ENCODE measurements around the gene NME9.

The NME9 gene

GRCh38 chr3:138317687-138318086, 12.0 kb downstream of the NME9 start:
- H3K4me1 ChIP-seq (ENCODE audit: control insufficient read depth, insufficient read depth, low read length), result no peaks in the 10 kb centered on the region
- H3K27ac ChIP-seq (ENCODE audit: extremely low read depth, low read depth, low read length), result no peak overlapping the region
- TF ChIP-seq ZNF416 (tag by site-specific recombination; IDR thresholded peaks at IDR 0.05), result no peak
- no peak for TF ChIP-seq REPIN1 (tag by site-specific recombination; IDR thresholded peaks at IDR 0.05; ENCODE audit: low read depth)
- TF ChIP-seq ZNF302 (tag by site-specific recombination; IDR thresholded peaks at IDR 0.05; ENCODE audit: low read depth), result no peak
- no peak for TF ChIP-seq ZFP69B (tag by site-specific recombination; IDR thresholded peaks at IDR 0.05)
- no peak for TF ChIP-seq ZNF398 (tag by site-specific recombination; IDR thresholded peaks at IDR 0.05)
- TF ChIP-seq ZBTB8A (tag by site-specific recombination; IDR thresholded peaks at IDR 0.05), result no peak
- CTCF ChIA-PET, result interaction anchor here (1.8 kb wide), 1 partner anchor 11 kb away, joined by 7 read pairs; no protein-coding TSS in a partner anchor
- no peaks in the 10 kb centered on the region for H3K36me3 ChIP-seq (ENCODE audit: control insufficient read depth in 2 of 2, insufficient read depth in 1 of 2, low read length in 2 of 2)
- H3K4me3 ChIP-seq (ENCODE audit: low read depth, low read length), result no peak overlapping the region
- no peaks in the 10 kb centered on the region for H3K9me3 ChIP-seq (ENCODE audit: control insufficient read depth, insufficient read depth, low read depth, low read length)
- POLR2A ChIA-PET, result no interaction called here

- Histone ChIP-seq H3K4me1 (ENCODE audit: control insufficient read depth, insufficient read depth, low read length) (no peaks in the 10 kb centered on the region), H3K36me3 (ENCODE audit: control insufficient read depth in 2 of 2, insufficient read depth in 1 of 2, low read length in 2 of 2) (no peaks in the 10 kb centered on the region), H3K27ac (ENCODE audit: extremely low read depth, low read depth, low read length) (no peak overlapping the region), H3K4me3 (ENCODE audit: low read depth, low read length) (no peak overlapping the region), H3K9me3 (ENCODE audit: control insufficient read depth, insufficient read depth, low read depth, low read length) (no peaks in the 10 kb centered on the region)
- TF ChIP-seq ZNF302 (tag by site-specific recombination; IDR thresholded peaks at IDR 0.05; ENCODE audit: low read depth), result no peak
- no peak for TF ChIP-seq KLF7 (tag by site-specific recombination; IDR thresholded peaks at IDR 0.05; ENCODE audit: borderline replicate concordance)
- no peak for TF ChIP-seq SP3 (tag by site-specific recombination; IDR thresholded peaks at IDR 0.05)
- TF ChIP-seq ZNF621 (tag by site-specific recombination; IDR thresholded peaks at IDR 0.05), result no peak
- TF ChIP-seq ZNF596 (tag by site-specific recombination; IDR thresholded peaks at IDR 0.05), result no peak
- TF ChIP-seq ZNF624 (tag by site-specific recombination; IDR thresholded peaks at IDR 0.05), result no peak
- no peak for TF ChIP-seq ZBTB26 (tag by site-specific recombination; optimal IDR thresholded peaks at IDR 0.05)
- TF ChIP-seq PBX3 (CRISPR knock-in tag; IDR thresholded peaks at IDR 0.05), result no peak
- no peak for TF ChIP-seq ZNF501 (tag by site-specific recombination; IDR thresholded peaks at IDR 0.05)
- TF ChIP-seq PATZ1 (tag by site-specific recombination; IDR thresholded peaks at IDR 0.05), result no peak
- TF ChIP-seq OVOL3 (tag by site-specific recombination; IDR thresholded peaks at IDR 0.05), result no peak
- TF ChIP-seq ZFP69B (tag by site-specific recombination; IDR thresholded peaks at IDR 0.05), result no peak
- TF ChIP-seq ZNF548 (tag by site-specific recombination; IDR thresholded peaks at IDR 0.05), result no peak
- no peak for TF ChIP-seq ZNF18 (tag by site-specific recombination; IDR thresholded peaks at IDR 0.05)
- TF ChIP-seq RBAK (tag by site-specific recombination; IDR thresholded peaks at IDR 0.05), result no peak
- no peak for TF ChIP-seq ZNF362 (tag by site-specific recombination; IDR thresholded peaks at IDR 0.05)
- no peak for TF ChIP-seq ZSCAN18 (tag by site-specific recombination; IDR thresholded peaks at IDR 0.05)
- ChIA-PET CTCF (interaction anchor here (1.0 to 1.5 kb wide), 2 partner anchors 16 to 135 kb away, joined by 3 read pairs; no protein-coding TSS in a partner anchor), POLR2A (no interaction called here)
Measured at GRCh38 chr3:138314751-138315150, 14.9 kb downstream of the NME9 start.
